Right atrium auricular region (tissue), 2 donors: ENCODE data around the gene SNED1. TPM values are rescaled to one million over a fixed set of nuclear protein-coding genes. Genes with fewer than 3 reads are reported as not detected.

ENCODE experiments used
- DNase-seq: peaks from one replicate; pipeline ENCODE4 v3.0.0-alpha.2; 2019; ENCODE audit warnings: low spot score
- H3K27ac ChIP-seq, 2 donors: fragments of 200-600 bp; sonication (generic); 1 replicate in 1 of 2; 2 replicates in 1 of 2; pipeline ENCODE4 v1.5.1; 2016 to 2019
- H3K27me3 ChIP-seq, 2 donors: fragments of 200-600 bp; sonication (generic); one replicate each; pipeline versions ENCODE4 v1.5.1 to v1.6.0; 2017 to 2019
- H3K36me3 ChIP-seq: fragments of 200-600 bp; sonication (generic); one replicate; pipeline ENCODE4 v1.5.1; 2016
- H3K4me1 ChIP-seq, 2 donors: fragments of 200-600 bp; sonication (generic); one replicate each; pipeline versions ENCODE4 v1.5.1 to v1.6.0; 2017 to 2019
- H3K4me3 ChIP-seq, 2 donors: fragments of 200-600 bp; sonication (generic); 1 replicate in 1 of 2; 2 replicates in 1 of 2; pipeline ENCODE4 v1.5.1; 2017 to 2019; ENCODE audit warnings: mild to moderate bottlenecking in 1 of 2, moderate library complexity in 1 of 2
- H3K9me3 ChIP-seq, 2 donors: fragments of 200-600 bp; sonication (generic); one replicate each; pipeline ENCODE4 v1.5.1; 2019
- CTCF ChIP-seq, 2 donors: fragments of 200-600 bp; sonication (generic); IDR thresholded peaks; one replicate each; pipeline ENCODE4 v1.5.1; 2019; ENCODE audit warnings: antibody characterized with exemption in 2 of 2
- total RNA-seq, 2 donors: library from RNA; depleted of rRNA; stranded (reverse); fragments of >200 nt; gene quantifications; one replicate each; pipeline ENCODE4 v1.1.0, GENCODE V29; 2016

Gene SNED1
- total RNA-seq, 2 donors from 2014 or later = 9.9 to 16.4 TPM

DNA sequence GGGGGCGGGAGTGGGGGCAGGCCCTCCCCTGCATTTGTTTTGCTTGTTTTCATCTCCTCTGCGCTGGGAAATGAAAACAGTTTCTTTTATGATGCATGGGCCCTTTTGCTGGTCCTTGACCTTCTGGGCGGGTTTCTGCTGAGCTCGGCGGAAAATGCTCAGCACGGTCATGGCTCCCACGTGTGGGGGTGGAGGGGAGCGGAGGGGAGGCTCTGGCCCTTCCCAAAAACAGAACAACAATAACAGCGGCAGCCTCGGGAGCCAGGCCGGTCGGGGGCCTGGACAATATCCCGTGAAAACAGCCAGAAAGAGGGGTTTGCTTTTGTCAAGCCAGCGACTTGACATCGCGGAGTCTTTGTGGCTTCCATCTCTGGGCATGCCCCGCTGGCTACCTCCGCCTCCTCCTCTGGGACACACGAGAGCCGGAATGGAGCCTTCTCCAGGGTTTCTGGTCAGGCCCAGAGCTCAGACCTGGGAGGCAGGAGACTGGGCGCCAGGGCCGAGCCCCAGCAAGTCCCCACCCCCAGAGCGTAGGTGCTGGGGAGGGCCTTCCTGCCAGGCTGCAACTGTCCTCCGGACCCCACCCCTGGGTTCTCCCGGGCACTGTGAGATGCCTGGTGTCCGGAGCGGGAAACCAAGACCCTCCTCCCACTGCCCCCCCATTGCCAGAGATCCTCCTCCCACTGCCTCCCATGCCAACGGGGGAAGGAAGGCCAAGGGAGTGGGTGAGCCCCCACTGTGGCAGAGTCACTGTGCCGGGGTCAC, 35.9 kb upstream of the SNED1 start:
- Histone ChIP-seq H3K27ac (no peak overlapping the region), H3K27me3 (no peaks in the 10 kb centered on the region), H3K9me3 (no peaks in the 10 kb centered on the region), H3K36me3 (no peaks in the 10 kb centered on the region), H3K4me1 (peaks cover 0 to 31% of the 10 kb centered on the region in 2 donors), H3K4me3 (no peak overlapping the region)
- DNase-seq = peak; percentile 68
- no peak for TF ChIP-seq CTCF (IDR thresholded peaks at IDR 0.05)

DNA sequence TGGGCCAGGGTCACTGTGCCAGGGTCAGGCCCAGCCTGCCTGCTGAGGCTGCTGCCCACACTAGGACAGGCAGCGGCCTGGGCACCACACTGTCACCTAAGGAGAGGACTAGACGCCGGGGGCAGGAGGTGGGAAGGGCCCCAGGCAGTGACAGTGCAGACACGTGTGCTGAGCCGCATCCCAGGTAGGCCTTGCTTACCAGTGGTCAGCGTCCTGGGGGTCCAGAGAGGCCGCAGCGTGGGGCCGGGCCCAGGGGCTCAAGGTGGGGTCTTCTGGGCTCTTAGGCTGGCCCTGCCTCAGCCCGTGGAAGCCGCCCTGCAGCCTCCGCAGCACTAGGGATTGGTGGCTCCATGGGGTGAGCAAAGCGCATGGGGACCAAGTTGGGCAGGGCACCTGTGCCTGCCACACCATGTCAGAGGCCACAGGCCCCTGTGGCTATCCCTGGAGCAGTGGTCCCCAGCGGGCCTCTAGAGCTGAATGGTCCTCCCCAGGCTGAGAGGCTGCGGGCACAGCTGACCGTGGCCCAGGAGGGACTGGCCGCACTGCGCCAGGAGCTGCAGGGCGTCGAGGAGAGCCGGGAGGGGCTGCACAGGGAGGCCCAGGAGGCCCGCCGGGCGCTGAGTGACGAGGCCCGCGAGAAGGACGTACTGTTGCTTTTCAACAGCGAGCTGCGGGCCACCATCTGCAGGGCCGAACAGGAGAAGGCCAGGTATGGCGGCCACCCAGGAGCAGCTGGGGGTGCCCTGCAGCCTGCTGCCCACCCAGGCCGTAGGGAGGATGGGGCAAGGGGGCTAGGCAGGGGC, 35.2 kb upstream of the SNED1 start:
- Histone ChIP-seq H3K4me3 (no peak overlapping the region), H3K4me1 (peaks cover 0 to 23% of the 10 kb centered on the region in 2 donors), H3K27ac (no peak overlapping the region), H3K27me3 (no peaks in the 10 kb centered on the region), H3K9me3 (no peaks in the 10 kb centered on the region), H3K36me3 (no peaks in the 10 kb centered on the region)
- no peak for TF ChIP-seq CTCF (IDR thresholded peaks at IDR 0.05)
- peak; percentile 55 for DNase-seq

GRCh38 chr2:240963868-240964703, 34.3 kb upstream of the SNED1 start:
- Histone ChIP-seq H3K27me3 (no peaks in the 10 kb centered on the region), H3K9me3 (no peaks in the 10 kb centered on the region), H3K4me1 (peaks cover 0 to 20% of the 10 kb centered on the region in 2 donors), H3K27ac (no peak overlapping the region), H3K4me3 (no peak overlapping the region), H3K36me3 (no peaks in the 10 kb centered on the region)
- DNase-seq = peak; percentile 47
- TF ChIP-seq CTCF (IDR thresholded peaks at IDR 0.05) = no peak

DNA sequence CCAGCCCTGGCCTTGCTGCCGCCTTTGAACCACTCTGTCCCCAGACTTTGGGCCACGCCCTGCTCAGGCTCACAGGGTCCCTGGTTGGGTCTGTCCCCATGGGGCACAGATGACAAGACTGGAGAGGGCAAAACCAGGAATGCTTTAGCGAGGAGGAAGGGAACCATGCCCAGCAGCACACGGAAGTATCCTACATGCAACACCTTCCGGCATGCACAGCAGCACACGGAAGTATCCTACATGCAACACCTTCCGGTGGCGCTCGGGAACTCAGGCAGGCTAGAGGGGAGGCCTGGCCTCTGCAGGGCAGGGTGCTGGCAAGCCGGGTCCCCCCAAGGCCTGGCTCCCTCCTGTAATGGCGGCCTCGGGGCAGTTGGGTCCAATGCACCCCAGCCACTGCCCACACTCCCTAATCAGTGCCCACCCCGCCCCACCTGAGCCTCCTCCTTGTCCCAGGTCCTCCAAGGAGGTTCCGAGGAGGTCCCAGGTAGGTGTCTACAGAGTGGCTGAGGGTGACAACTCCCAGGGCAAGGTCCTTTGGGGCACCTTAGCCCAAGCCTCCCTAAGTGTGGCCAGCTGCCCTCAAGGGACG, 33.6 kb upstream of the SNED1 start:
- no peak overlapping the region for H3K27ac ChIP-seq
- no peaks in the 10 kb centered on the region for H3K9me3 ChIP-seq
- TF ChIP-seq CTCF (IDR thresholded peaks at IDR 0.05) = no peak
- no peaks in the 10 kb centered on the region for H3K27me3 ChIP-seq
- H3K4me3 ChIP-seq = no peak overlapping the region
- H3K36me3 ChIP-seq = no peaks in the 10 kb centered on the region
- DNase-seq = peak; percentile 56
- H3K4me1 ChIP-seq = peaks cover 0 to 20% of the 10 kb centered on the region in 2 donors

- Histone ChIP-seq H3K36me3 (no peaks in the 10 kb centered on the region), H3K9me3 (no peaks in the 10 kb centered on the region), H3K27ac (no peak overlapping the region), H3K4me1 (peaks cover 0 to 18% of the 10 kb centered on the region in 2 donors), H3K4me3 (no peak overlapping the region), H3K27me3 (no peaks in the 10 kb centered on the region)
- DNase-seq = no peak
- TF ChIP-seq CTCF (IDR thresholded peaks at IDR 0.05) = no peak
Observed at GRCh38 chr2:240965296-240965904, 33.0 kb upstream of the SNED1 start.
